AG20443 (cell line): ENCODE measurements around the gene FGD6.

Experiments
- DNase-seq: peaks from one replicate; pipeline ENCODE4 v3.0.0; 2012; ENCODE audit warnings: low spot score, mixed read lengths

Gene FGD6

GRCh38 chr12:95083938-95084337 lies 133.3 kb downstream of the FGD6 start:
- DNase-seq: peak; percentile 51

- DNase-seq: no peak
These were observed 133.8 kb downstream of the FGD6 start for GRCh38 chr12:95083471-95083870.

GRCh38 chr12:95077341-95077740 lies 139.9 kb downstream of the FGD6 start:
- DNase-seq: no peak

- DNase-seq: no peak
These were observed 142.5 kb downstream of the FGD6 start for GRCh38 chr12:95074766-95075165.

- no peak for DNase-seq
These were observed 143.4 kb downstream of the FGD6 start for GRCh38 chr12:95073698-95074520.

GRCh38 chr12:95072900-95073697 lies 144.2 kb downstream of the FGD6 start, which contains the start of gene NR2C1:
TSS of gene NR2C1 (minus strand) at chr12:95073618. CDS start at chr12:95067384, 6,234 bp downstream.
- peak; percentile 100 for DNase-seq

- no peak for DNase-seq
These were observed 146.9 kb downstream of the FGD6 start for GRCh38 chr12:95070378-95070777.

- DNase-seq: no peak
These were observed 151.0 kb downstream of the FGD6 start for GRCh38 chr12:95066091-95066855.

- DNase-seq: no peak
These were observed 156.3 kb downstream of the FGD6 start for GRCh38 chr12:95060951-95061350.

GRCh38 chr12:95059984-95060383 lies 157.3 kb downstream of the FGD6 start:
- no peak for DNase-seq

GRCh38 chr12:95057424-95057823 lies 159.8 kb downstream of the FGD6 start:
- DNase-seq: no peak

GRCh38 chr12:95055057-95055456 lies 162.2 kb downstream of the FGD6 start:
- no peak for DNase-seq

GRCh38 chr12:95054206-95054605 lies 163.1 kb downstream of the FGD6 start:
- DNase-seq: no peak

- no peak for DNase-seq
These were observed 166.0 kb downstream of the FGD6 start for GRCh38 chr12:95051241-95051640.

GRCh38 chr12:95037906-95038305 lies 179.4 kb downstream of the FGD6 start:
- no peak for DNase-seq

- no peak for DNase-seq
These were observed 182.5 kb downstream of the FGD6 start for GRCh38 chr12:95034750-95035149.
